PC-3 (cell line): Measurements from ENCODE around the gene DLGAP1. TPM values are rescaled to one million over a fixed set of nuclear protein-coding genes. Genes with fewer than 3 reads are reported as not detected.

Experiments used
- ATAC-seq: fragments of 200-7000 bp; cut with Tn5 transposase; 2 replicates; pipeline ENCODE4 v1.9.1; 2020; ENCODE audit warnings: mild to moderate bottlenecking, moderate library complexity
- BruUV-seq: library from RNA; stranded (reverse); fragments of 400-500 nt; replicated peaks from 2 replicates; lab custom pipeline; 2021; lab: Mats Ljungman, UMichigan
- CTCF ChIA-PET: fragments of 300-600 bp; sonication (Branson Sonifier 250); formaldehyde crosslinking; loops from one replicate; lab custom pipeline; 2022; ENCODE audit warnings: antibody characterized with exemption; lab: Charles Lee
- POLR2A ChIA-PET: fragments of 300-600 bp; sonication (Branson Sonifier 250); formaldehyde crosslinking; loops from one replicate; lab custom pipeline; 2022; ENCODE audit warnings: antibody characterized with exemption; ENCODE audit not compliant: unreplicated experiment; lab: Charles Lee
- DNase-seq: peaks from one replicate; pipeline ENCODE4 v3.0.0-alpha.2; 2015
- H2AFZ ChIP-seq: fragments of 300-600 bp; sonication (generic); 2 replicates; pipeline ENCODE4 v1.6.0; 2016; ENCODE audit warnings: antibody characterized with exemption, low read length
- H3F3A ChIP-seq: fragments of 300-600 bp; sonication (generic); one replicate; pipeline ENCODE4 v1.6.0; 2017; ENCODE audit warnings: antibody characterized with exemption, low read length, control low read depth, mild to moderate bottlenecking; ENCODE audit not compliant: unreplicated experiment
- H3K27ac ChIP-seq: fragments of 300-600 bp; sonication (generic); 2 replicates; pipeline ENCODE4 v1.5.1; 2016; ENCODE audit warnings: mild to moderate bottlenecking, low read length
- H3K27me3 ChIP-seq: fragments of 300-600 bp; sonication (generic); 2 replicates; pipeline ENCODE4 v1.6.1; 2016; ENCODE audit warnings: low read length, mixed read lengths
- H3K36me3 ChIP-seq: fragments of 300-600 bp; sonication (generic); 2 replicates; pipeline ENCODE4 v1.6.1; 2016; ENCODE audit warnings: low read depth, mixed run types, low read length, mixed read lengths
- H3K4me1 ChIP-seq: fragments of 300-600 bp; sonication (generic); 2 replicates; pipeline ENCODE4 v1.5.1; 2016; ENCODE audit warnings: low read length; ENCODE audit not compliant: insufficient read depth
- H3K4me2 ChIP-seq: fragments of 300-600 bp; sonication (generic); 2 replicates; pipeline ENCODE4 v1.6.0; 2016; ENCODE audit warnings: low read length
- H3K4me3 ChIP-seq: fragments of 300-600 bp; sonication (generic); 2 replicates; pipeline ENCODE4 v1.5.1; 2016; ENCODE audit warnings: mild to moderate bottlenecking, low read length, mixed read lengths
- H3K79me2 ChIP-seq: fragments of 300-600 bp; sonication (generic); 2 replicates; pipeline ENCODE4 v1.6.1; 2017; ENCODE audit warnings: low read length, mixed read lengths
- H3K9ac ChIP-seq: fragments of 300-600 bp; sonication (generic); 2 replicates; pipeline ENCODE4 v1.6.0; 2016; ENCODE audit warnings: mild to moderate bottlenecking, low read length
- H3K9me2 ChIP-seq: fragments of 300-600 bp; sonication (generic); replicated peaks from 2 replicates; pipeline ENCODE4 v1.6.1; 2016; ENCODE audit warnings: mixed run types, low read length, mixed read lengths
- H3K9me3 ChIP-seq: fragments of 300-600 bp; sonication (generic); 2 replicates; pipeline ENCODE4 v1.6.1; 2016; ENCODE audit warnings: low read length, mixed read lengths
- H4K20me1 ChIP-seq: fragments of 300-600 bp; sonication (generic); 2 replicates; pipeline ENCODE4 v1.6.1; 2016; ENCODE audit warnings: low read length, mixed read lengths
- CTCF ChIP-seq: fragments of 300-600 bp; sonication (generic); conservative IDR thresholded peaks from 2 replicates; pipeline ENCODE4 v1.5.1; 2017; ENCODE audit warnings: antibody characterized with exemption, low read depth, mild to moderate bottlenecking, low read length
- EZH2 ChIP-seq: fragments of 300-600 bp; sonication (generic); IDR thresholded peaks from one replicate; pipeline ENCODE4 v1.6.1; 2017; ENCODE audit warnings: antibody characterized with exemption, mild to moderate bottlenecking, low read length; ENCODE audit not compliant: unreplicated experiment
- EZH2phosphoT487 ChIP-seq: fragments of 300-600 bp; sonication (generic); IDR thresholded peaks from 2 replicates; pipeline ENCODE4 v1.6.1; 2018; ENCODE audit warnings: mild to moderate bottlenecking, antibody characterized with exemption, low read length, borderline replicate concordance
- intact Hi-C: fragments of 100-400 bp; cut with micrococcal nuclease; formaldehyde crosslinking; loops from 2 replicates; pipeline ENCODE4 v1.9.0; 2023
- total RNA-seq: library from RNA; depleted of rRNA; stranded (reverse); fragments of >200 nt; gene quantifications from 2 replicates; pipeline ENCODE4 v1.2.3, GENCODE V29; 2014

DLGAP1 gene
- total RNA-seq, 1 experiment from 2014 or later = not detected

GRCh38 chr18:4360221-4360715 lies 94.8 kb downstream of the DLGAP1 start:
- Histone ChIP-seq H3K9me3 (peaks cover 25% of the 10 kb centered on the region), H3F3A (no peaks in the 10 kb centered on the region), H3K27me3 (no peaks in the 10 kb centered on the region), H4K20me1 (no peaks in the 10 kb centered on the region), H3K36me3 (no peaks in the 10 kb centered on the region), H3K4me1 (no peaks in the 10 kb centered on the region), H2AFZ (no peak overlapping the region), H3K9me2 (no peaks in the 10 kb centered on the region), H3K4me2 (no peak overlapping the region), H3K9ac (no peak overlapping the region), H3K79me2 (no peaks in the 10 kb centered on the region), H3K4me3 (no peak overlapping the region), H3K27ac (no peak overlapping the region)
- POLR2A ChIA-PET = no interaction called here
- no peak for DNase-seq
- no peak for ATAC-seq
- intact Hi-C loops = no loop called here
- CTCF ChIA-PET = no interaction called here
- BruUV-seq = no TSS peak
- TF ChIP-seq EZH2 = no peak
- no peak for TF ChIP-seq EZH2phosphoT487
- no peak for TF ChIP-seq CTCF

GRCh38 chr18:4358618-4359017 lies 96.5 kb downstream of the DLGAP1 start:
- Histone ChIP-seq H3K27ac (no peak overlapping the region), H4K20me1 (no peaks in the 10 kb centered on the region), H3K9me3 (peaks cover 25% of the 10 kb centered on the region; the same call in 1 of the 2 replicates), H3K79me2 (no peaks in the 10 kb centered on the region), H3K4me2 (no peak overlapping the region), H3K36me3 (no peaks in the 10 kb centered on the region), H3K4me3 (no peak overlapping the region), H3K4me1 (no peaks in the 10 kb centered on the region), H3K27me3 (no peaks in the 10 kb centered on the region), H3K9me2 (no peaks in the 10 kb centered on the region), H3F3A (no peaks in the 10 kb centered on the region), H3K9ac (no peak overlapping the region), H2AFZ (no peak overlapping the region)
- DNase-seq (no peak), ATAC-seq (no peak)
- CTCF ChIA-PET = no interaction called here
- intact Hi-C loops = no loop called here
- TF ChIP-seq CTCF (no peak), EZH2 (no peak), EZH2phosphoT487 (no peak)
- POLR2A ChIA-PET = no interaction called here
- no TSS peak for BruUV-seq

GRCh38 chr18:4357579-4357978 lies 97.5 kb downstream of the DLGAP1 start:
- intact Hi-C loops = no loop called here
- POLR2A ChIA-PET = no interaction called here
- Histone ChIP-seq H3K9ac (no peak overlapping the region), H3K4me2 (no peak overlapping the region), H3K9me2 (no peaks in the 10 kb centered on the region), H3K4me1 (no peaks in the 10 kb centered on the region), H3K27ac (no peak overlapping the region), H3F3A (no peaks in the 10 kb centered on the region), H3K27me3 (no peaks in the 10 kb centered on the region), H3K36me3 (no peaks in the 10 kb centered on the region), H3K4me3 (no peak overlapping the region), H2AFZ (no peak overlapping the region), H3K79me2 (no peaks in the 10 kb centered on the region), H4K20me1 (no peaks in the 10 kb centered on the region), H3K9me3 (peaks cover 20% of the 10 kb centered on the region; the same call in 1 of the 2 replicates)
- DNase-seq (no peak), ATAC-seq (no peak)
- CTCF ChIA-PET = no interaction called here
- BruUV-seq = no TSS peak
- TF ChIP-seq EZH2 (no peak), CTCF (no peak), EZH2phosphoT487 (no peak)
